HAP-1 (cell line): ENCODE measurements around the gene VANGL2.

Experiments
- DNase-seq, 2 experiments: peaks; one replicate each; pipeline ENCODE4 v3.0.0-alpha.2; 2016 to 2020; ENCODE audit warnings: low spot score in 2 of 2
- H3K27me3 ChIP-seq: fragments of 250-450 bp; sonication (Bioruptor Pico); 2 replicates; pipeline ENCODE4 v1.5.1; 2020; ENCODE audit warnings: low read depth, mild to moderate bottlenecking, moderate library complexity
- H3K36me3 ChIP-seq: fragments of 250-450 bp; sonication (Bioruptor Pico); replicated peaks from 2 replicates; pipeline ENCODE4 v1.5.1; 2020; ENCODE audit warnings: mild to moderate bottlenecking
- H3K4me1 ChIP-seq: fragments of 250-450 bp; sonication (Bioruptor Pico); 2 replicates; pipeline ENCODE4 v1.5.1; 2020; ENCODE audit warnings: mild to moderate bottlenecking
- H3K4me3 ChIP-seq: fragments of 250-450 bp; sonication (Bioruptor Pico); 2 replicates; pipeline ENCODE4 v1.5.1; 2020; ENCODE audit warnings: mild to moderate bottlenecking, moderate library complexity
- H3K9me3 ChIP-seq: fragments of 250-450 bp; sonication (Bioruptor Pico); 2 replicates; pipeline ENCODE4 v1.5.1; 2020; ENCODE audit warnings: mild to moderate bottlenecking, moderate library complexity
- in situ Hi-C: fragments of 300-500 bp; cut with MboI; formaldehyde crosslinking; loops from 3 replicates; pipeline ENCODE4 v1.14.3; 2020; ENCODE audit warnings: low sequenced_read_pairs, inconsistent platforms, mixed read lengths

VANGL2 gene

GRCh38 chr1:160402001-160402795 is 1.8 kb downstream of the VANGL2 start:
- H3K36me3 ChIP-seq, result no peaks in the 10 kb centered on the region
- peaks cover 7% of the 10 kb centered on the region for H3K4me1 ChIP-seq
- H3K4me3 ChIP-seq, result peak overlapping the region; percentile 59; the same call in 1 of the 2 replicates
- no peaks in the 10 kb centered on the region for H3K9me3 ChIP-seq
- in situ Hi-C loops, result no loop called here
- H3K27me3 ChIP-seq, result no peaks in the 10 kb centered on the region
- DNase-seq, result no peak

GRCh38 chr1:160403244-160403643 is 2.9 kb downstream of the VANGL2 start:
- Histone ChIP-seq H3K4me1 (peaks cover 7% of the 10 kb centered on the region), H3K27me3 (no peaks in the 10 kb centered on the region), H3K4me3 (no peak overlapping the region), H3K36me3 (no peaks in the 10 kb centered on the region), H3K9me3 (no peaks in the 10 kb centered on the region)
- in situ Hi-C loops, result no loop called here
- DNase-seq, result no peak

- in situ Hi-C loops, result no loop called here
- Histone ChIP-seq H3K4me1 (peaks cover 7% of the 10 kb centered on the region), H3K4me3 (no peak overlapping the region), H3K27me3 (no peaks in the 10 kb centered on the region), H3K9me3 (no peaks in the 10 kb centered on the region), H3K36me3 (no peaks in the 10 kb centered on the region)
- DNase-seq, result no peak
Observed at GRCh38 chr1:160404094-160404493, 3.7 kb downstream of the VANGL2 start.

GRCh38 chr1:160405331-160405877 is 5.0 kb downstream of the VANGL2 start:
- no peaks in the 10 kb centered on the region for H3K9me3 ChIP-seq
- H3K4me3 ChIP-seq, result no peak overlapping the region
- no peak for DNase-seq
- no peaks in the 10 kb centered on the region for H3K27me3 ChIP-seq
- no peaks in the 10 kb centered on the region for H3K36me3 ChIP-seq
- in situ Hi-C loops, result no loop called here
- peaks cover 4% of the 10 kb centered on the region for H3K4me1 ChIP-seq

- H3K4me1 ChIP-seq, result peaks cover 12% of the 10 kb centered on the region
- in situ Hi-C loops, result no loop called here
Observed at GRCh38 chr1:160406131-160406968, 6.0 kb downstream of the VANGL2 start.

GRCh38 chr1:160407839-160408801 is 7.8 kb downstream of the VANGL2 start:
- Histone ChIP-seq H3K27me3 (no peaks in the 10 kb centered on the region), H3K4me3 (no peak overlapping the region), H3K36me3 (no peaks in the 10 kb centered on the region), H3K9me3 (no peaks in the 10 kb centered on the region), H3K4me1 (peaks cover 12% of the 10 kb centered on the region)
- in situ Hi-C loops, result no loop called here
- DNase-seq, result no peak

More at GRCh38 chr1:160406131-160406968, 6.0 kb downstream of the VANGL2 start:
- H3K9me3 ChIP-seq, result no peaks in the 10 kb centered on the region
- H3K27me3 ChIP-seq, result no peaks in the 10 kb centered on the region
- no peak for DNase-seq
- H3K4me3 ChIP-seq, result no peak overlapping the region
- no peaks in the 10 kb centered on the region for H3K36me3 ChIP-seq

GRCh38 chr1:160408864-160409263 is 8.5 kb downstream of the VANGL2 start:
- Histone ChIP-seq H3K9me3 (no peaks in the 10 kb centered on the region), H3K4me3 (no peak overlapping the region), H3K27me3 (no peaks in the 10 kb centered on the region), H3K36me3 (no peaks in the 10 kb centered on the region), H3K4me1 (peaks cover 12% of the 10 kb centered on the region)
- no peak for DNase-seq
- in situ Hi-C loops, result no loop called here

- in situ Hi-C loops, result no loop called here
- DNase-seq, result no peak
- no peaks in the 10 kb centered on the region for H3K9me3 ChIP-seq
- no peaks in the 10 kb centered on the region for H3K36me3 ChIP-seq
- no peaks in the 10 kb centered on the region for H3K27me3 ChIP-seq
- no peak overlapping the region for H3K4me3 ChIP-seq
- peaks cover 12% of the 10 kb centered on the region for H3K4me1 ChIP-seq
Observed at GRCh38 chr1:160409486-160409885, 9.1 kb downstream of the VANGL2 start.

- no peaks in the 10 kb centered on the region for H3K9me3 ChIP-seq
- no peaks in the 10 kb centered on the region for H3K36me3 ChIP-seq
- in situ Hi-C loops, result no loop called here
- DNase-seq, result peak; percentile 51 to 68
- peaks cover 12% of the 10 kb centered on the region for H3K4me1 ChIP-seq
- no peaks in the 10 kb centered on the region for H3K27me3 ChIP-seq
- H3K4me3 ChIP-seq, result no peak overlapping the region
Observed at GRCh38 chr1:160410406-160411005, 10.1 kb downstream of the VANGL2 start.

GRCh38 chr1:160411271-160412027 is 11.1 kb downstream of the VANGL2 start:
- peaks cover 12% of the 10 kb centered on the region for H3K4me1 ChIP-seq
- H3K9me3 ChIP-seq, result no peaks in the 10 kb centered on the region
- no peak for DNase-seq
- no peak overlapping the region for H3K4me3 ChIP-seq
- in situ Hi-C loops, result no loop called here
- no peaks in the 10 kb centered on the region for H3K27me3 ChIP-seq
- no peaks in the 10 kb centered on the region for H3K36me3 ChIP-seq

GRCh38 chr1:160412028-160412362 is 11.6 kb downstream of the VANGL2 start:
- Histone ChIP-seq H3K4me1 (peaks cover 12% of the 10 kb centered on the region), H3K9me3 (no peaks in the 10 kb centered on the region), H3K27me3 (no peaks in the 10 kb centered on the region), H3K36me3 (no peaks in the 10 kb centered on the region; the same call in 1 of the 2 replicates), H3K4me3 (no peak overlapping the region)
- in situ Hi-C loops, result no loop called here
- DNase-seq, result no peak

GRCh38 chr1:160413716-160414115 is 13.4 kb downstream of the VANGL2 start:
- in situ Hi-C loops, result no loop called here

More at GRCh38 chr1:160413716-160414115, 13.4 kb downstream of the VANGL2 start:
- Histone ChIP-seq H3K4me1 (peaks cover 12% of the 10 kb centered on the region), H3K27me3 (no peaks in the 10 kb centered on the region), H3K36me3 (no peaks in the 10 kb centered on the region; the same call in 1 of the 2 replicates), H3K4me3 (no peak overlapping the region), H3K9me3 (no peaks in the 10 kb centered on the region)
- no peak for DNase-seq
